Heart right ventricle (tissue), 16 donors: ENCODE data around the gene ADGRD1. TPM values are rescaled to one million over a fixed set of nuclear protein-coding genes. Genes with fewer than 3 reads are reported as not detected.
A peak's percentile ranks its signal among the peaks of the same experiment; 100 is the strongest.

Source experiments
- ATAC-seq, 8 donors: fragments of 200-7000 bp; cut with Tn5 transposase; one replicate each; pipeline ENCODE4 v1.9.1; 2020; ENCODE audit warnings: mild to moderate bottlenecking in 8 of 8, moderate library complexity in 8 of 8, moderate number of reproducible peaks in 1 of 8
- DNase-seq, 2 donors: peaks; one replicate each; pipeline ENCODE4 v3.0.0-alpha.2; 2020
- H3K27ac ChIP-seq, 10 donors: fragments of 200-600 bp; sonication (generic) in 2 of 10; one replicate each; pipeline versions ENCODE4 v1.5.0 to v1.8.0; 2020 to 2022; ENCODE audit warnings: mild to moderate bottlenecking in 3 of 10
- H3K27me3 ChIP-seq, 7 donors: fragments of 200-600 bp; one replicate each; pipeline ENCODE4 v1.8.0; 2021 to 2022; ENCODE audit warnings: mild to moderate bottlenecking in 2 of 7
- H3K36me3 ChIP-seq, 9 donors: fragments of 200-600 bp; sonication (generic) in 1 of 9; one replicate each; pipeline versions ENCODE4 v1.5.0 to v1.8.0; 2020 to 2022; ENCODE audit warnings: mild to moderate bottlenecking in 2 of 9
- H3K4me1 ChIP-seq, 9 donors: fragments of 200-600 bp; sonication (generic) in 1 of 9; one replicate each; pipeline versions ENCODE4 v1.5.0 to v1.8.0; 2020 to 2022; ENCODE audit warnings: mild to moderate bottlenecking in 4 of 9
- H3K4me3 ChIP-seq, 10 donors: fragments of 200-600 bp; sonication (generic) in 2 of 10; one replicate each; pipeline versions ENCODE4 v1.5.0 to v1.8.0; 2020 to 2022; ENCODE audit warnings: mild to moderate bottlenecking in 7 of 10, moderate library complexity in 2 of 10
- H3K9me3 ChIP-seq, 11 donors: fragments of 200-600 bp in 10 of 11; sonication (generic) in 2 of 11; one replicate each; pipeline versions ENCODE4 v1.5.0 to v1.8.0; 2013 to 2022; ENCODE audit warnings: mild to moderate bottlenecking in 2 of 11, control low read depth in 1 of 11, moderate library complexity in 1 of 11
- CTCF ChIP-seq, 9 donors: fragments of 200-600 bp; sonication (generic) in 2 of 9; IDR thresholded peaks; one replicate each; pipeline versions ENCODE4 v1.5.0 to v1.8.0; 2021 to 2022; ENCODE audit warnings: antibody characterized with exemption in 9 of 9, mild to moderate bottlenecking in 5 of 9, moderate library complexity in 1 of 9
- WGBS, 2 donors: extraction: QIAGEN DNeasy Blood & Tissue Kit; methylation state at CpG; one replicate each; pipeline ENCODE4 v1.1.7; 2013; ENCODE audit warnings: inconsistent platforms in 1 of 2; 5-methylcytosine and 5-hydroxymethylcytosine counted together
- intact Hi-C, 10 donors: fragments of 100-400 bp; cut with DNase I; formaldehyde crosslinking; loops; one replicate each; pipeline versions ENCODE4 v1.11.1 to v1.14.2; 2022
- polyA plus RNA-seq, 2 donors: library from polyadenylated mRNA; stranded (reverse); fragments of 200-250 nt; gene quantifications; one replicate each; pipeline ENCODE4 v1.2.3, GENCODE V29; 2013
- total RNA-seq, 10 donors: library from RNA; stranded (reverse); fragmentation: NEBNext Ultra II Directional in 3 of 10; extraction: Animal tissue kit (Norgen Biotek cat#: 25700) in 3 of 10; gene quantifications; one replicate each; pipeline versions ENCODE4 v1.2.1 to v1.2.4, GENCODE V29; 2021 to 2023
- donor health status: Arrhythmogenic right ventricular cardiomyopathy.
- donor health status: ischemic (EF 13 %, LVEDD 7.1; RV severe dilation, severe dysfunction).
- donor health status: healthy with polysubstance abuse.
- donor health status: DM: no; HTN: yes; CAD: no.
- donor health status: DM: no; HTN: no; CAD: no.
- donor health status: ischemic (EF 25% LVEDD 6.9; RV normal size, moderate dysfunction).
- donor health status: ischemic (EF 25% LVEDD 5.7; RV mildly dilated, moderate dysfunction).
- donor health status: healthy.
- donor health status: DM: yes; HTN: yes; CAD: no.
- donor health status: Ischemic cardiomyopathy.
- donor health status: ischemic (EF 35%, LVEDD 5.7; RV mildly dilated, moderate dysfunction).
- donor health status: nonischemic (EF 11% LVEDD 7.7; RV severe dilation, severe dysfunction).
- donor health status: DM: yes; HTN: yes; CAD: no.
- donor health status: PGD.
- donor health status: ischemic (EF 29% LVEDD 5.4; RV normal size, mild dysfunction).
- donor health status: nonischemic (EF 23%, LVEDD 6.1; RV moderate dilation, normal function).

ADGRD1 gene
- total and polyA plus RNA-seq, 12 donors: 16.8 to 157 (median 69.7) TPM

DNA sequence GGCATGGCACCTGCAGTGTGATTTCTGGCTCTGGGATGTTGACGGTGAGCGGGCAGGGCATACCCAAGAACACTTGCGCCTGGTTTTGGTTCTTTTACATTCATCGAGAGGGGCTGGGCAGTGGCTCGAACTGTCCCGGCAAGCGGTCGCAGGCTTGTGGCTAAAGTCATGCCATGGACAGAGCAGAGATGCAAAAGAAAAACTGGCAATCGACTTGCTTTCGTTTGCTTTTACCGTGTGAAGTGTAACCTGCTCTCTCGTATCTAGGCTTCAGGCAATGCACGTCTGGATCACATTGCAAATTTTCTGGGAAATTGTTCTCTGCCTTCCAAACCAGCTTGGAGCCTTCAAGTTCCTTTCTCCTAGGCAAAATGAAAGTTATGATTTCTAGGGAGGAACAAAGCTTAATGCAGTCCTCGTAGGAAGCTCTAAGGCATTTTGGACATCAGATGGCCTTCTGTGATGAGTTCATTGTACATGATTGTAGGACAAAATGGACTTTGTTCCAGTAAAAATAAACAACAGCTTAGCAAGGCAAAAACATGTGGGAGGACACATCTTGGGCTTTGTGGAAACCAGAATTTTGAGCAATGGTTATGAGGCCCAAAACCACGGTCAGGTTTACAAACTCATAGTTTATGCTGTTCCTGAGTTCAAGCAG, 18.3 kb downstream of the ADGRD1 start:
- Histone ChIP-seq H3K4me3 (no peak overlapping the region), H3K27me3 (no peaks in the 10 kb centered on the region), H3K36me3 (peaks cover 0 to 99% (median 0%) of the 10 kb centered on the region in 9 donors), H3K9me3 (no peaks in the 10 kb centered on the region), H3K4me1 (peaks cover 0 to 10% (median 0%) of the 10 kb centered on the region in 9 donors), H3K27ac (peak overlapping the region in 8 of 10 donors; percentile 2 to 66 (median 48))
- no peak for DNase-seq
- intact Hi-C loops: no loop called here
- no peak for TF ChIP-seq CTCF (IDR thresholded peaks at IDR 0.05)
- WGBS, 2 donors: 84% methylated on average over 15 of the region's 15 CpGs
- peak in 6 of 8 donors; percentile 5 to 43 (median 28) for ATAC-seq

DNA sequence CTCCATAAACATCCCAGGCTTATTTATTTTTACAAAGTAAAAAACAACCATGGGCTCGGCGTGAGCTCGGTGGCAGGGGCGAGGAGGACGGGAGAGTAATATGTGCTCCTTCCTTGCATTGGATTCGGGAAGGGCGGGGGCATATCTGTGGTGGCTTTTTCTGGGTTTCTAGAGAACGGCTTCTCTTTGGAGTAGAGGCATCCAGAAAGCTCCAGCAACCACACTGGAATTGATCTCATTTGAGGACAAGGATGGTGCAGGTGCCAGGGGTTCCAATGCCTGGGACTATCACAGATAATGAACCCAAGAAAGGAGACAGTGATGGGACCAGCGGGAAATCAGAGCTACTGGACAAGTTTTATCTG, 18.9 kb downstream of the ADGRD1 start:
- H3K27me3 ChIP-seq: no peaks in the 10 kb centered on the region
- H3K4me3 ChIP-seq: no peak overlapping the region
- WGBS, 2 donors: 89 to 93% methylated on average over 9 of the region's 9 CpGs
- peaks cover 0 to 96% (median 0%) of the 10 kb centered on the region in 9 donors for H3K36me3 ChIP-seq
- H3K4me1 ChIP-seq: peaks cover 0 to 11% (median 0%) of the 10 kb centered on the region in 9 donors
- H3K9me3 ChIP-seq: no peaks in the 10 kb centered on the region
- no peak for TF ChIP-seq CTCF (IDR thresholded peaks at IDR 0.05)
- DNase-seq (no peak), ATAC-seq (peak in 1 of 8 donors; percentile 5)
- intact Hi-C loops: no loop called here
- H3K27ac ChIP-seq: peak overlapping the region in 7 of 10 donors; percentile 34 to 66 (median 52)

GRCh38 chr12:130973109-130973508, 19.4 kb downstream of the ADGRD1 start:
- intact Hi-C loops: no loop called here
- peaks cover 0 to 11% (median 0%) of the 10 kb centered on the region in 9 donors for H3K4me1 ChIP-seq
- H3K27ac ChIP-seq: peak overlapping the region in 7 of 10 donors; percentile 34 to 66 (median 52)
- H3K36me3 ChIP-seq: peaks cover 0 to 90% (median 0%) of the 10 kb centered on the region in 9 donors
- 68 to 74% methylated on average over 11 of the region's 11 CpGs for WGBS, 2 donors
- H3K9me3 ChIP-seq: no peaks in the 10 kb centered on the region
- no peak for TF ChIP-seq CTCF (IDR thresholded peaks at IDR 0.05)
- DNase-seq (no peak), ATAC-seq (peak in 7 of 8 donors; percentile 20 to 81 (median 65))
- H3K27me3 ChIP-seq: no peaks in the 10 kb centered on the region
- H3K4me3 ChIP-seq: no peak overlapping the region

GRCh38 chr12:130973906-130974305, 20.2 kb downstream of the ADGRD1 start:
- H3K4me3 ChIP-seq: no peak overlapping the region

More at GRCh38 chr12:130973906-130974305, 20.2 kb downstream of the ADGRD1 start:
- peaks cover 0 to 82% (median 0%) of the 10 kb centered on the region in 9 donors for H3K36me3 ChIP-seq
- peak overlapping the region in 1 of 10 donors; percentile 9 for H3K27ac ChIP-seq
- intact Hi-C loops: no loop called here
- ATAC-seq (no peak), DNase-seq (no peak)
- H3K9me3 ChIP-seq: no peaks in the 10 kb centered on the region
- H3K4me1 ChIP-seq: peaks cover 0 to 15% (median 0%) of the 10 kb centered on the region in 9 donors
- no peaks in the 10 kb centered on the region for H3K27me3 ChIP-seq
- whole genome bisulfite sequencing, 2 donors: 85 to 86% methylated on average over 10 of the region's 10 CpGs
- no peak for TF ChIP-seq CTCF (IDR thresholded peaks at IDR 0.05)
